CMK (cell line): Measurements from ENCODE around the gene SHE.
A peak's percentile ranks its signal among the peaks of the same experiment; 100 is the strongest.
"Not testable (repeated sequence)": the region's sequence is repeated elsewhere in the genome, so short reads cannot be mapped to it uniquely, and the experiment has no call there.

Experiments
- DNase-seq: peaks from one replicate; pipeline ENCODE4 v3.0.0-alpha.2; 2010; ENCODE audit warnings: low read depth

Gene SHE

DNA sequence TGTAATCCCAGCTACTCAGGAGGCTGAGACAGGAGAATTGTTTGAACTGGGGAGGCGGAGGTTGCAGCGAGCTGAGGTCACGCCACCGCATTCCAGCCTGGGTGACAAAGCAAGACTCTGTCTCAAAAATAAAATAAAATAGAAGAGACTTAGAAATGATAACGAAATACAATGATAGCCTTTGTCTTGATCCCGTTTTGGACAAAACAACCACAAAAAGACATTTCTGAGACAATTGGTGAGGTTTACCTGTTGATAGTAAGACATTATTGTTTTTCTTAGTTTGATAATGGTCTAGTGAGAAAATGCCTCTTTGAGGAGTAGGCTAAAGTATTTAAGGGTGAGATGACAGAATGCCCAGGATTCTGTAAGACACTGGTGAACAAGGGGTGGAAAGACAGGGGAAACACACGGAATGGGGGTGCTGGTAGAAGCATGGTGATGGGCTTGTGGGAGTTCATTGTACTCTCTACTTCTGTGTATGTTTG lies 11.9 kb upstream of the SHE start:
- DNase-seq, result no peak

DNA sequence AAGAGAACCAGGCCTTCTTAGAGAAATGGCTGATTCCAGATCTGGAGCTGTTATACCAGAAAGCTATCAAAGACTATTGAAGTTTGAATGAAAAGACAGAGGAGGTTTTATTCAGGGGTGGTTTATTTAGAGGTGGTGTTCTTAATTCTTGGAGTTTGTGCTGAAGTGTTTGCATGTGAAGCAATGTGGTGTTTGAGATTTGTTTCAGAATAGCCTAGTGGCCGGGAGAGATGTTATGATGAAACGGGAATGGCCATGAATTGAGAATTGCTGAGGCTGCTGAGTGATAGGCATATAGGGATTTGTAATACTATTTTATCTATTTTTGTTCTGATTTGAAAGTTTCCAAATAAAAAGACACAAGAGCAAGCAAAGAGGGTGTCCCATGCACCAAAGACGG lies 10.5 kb upstream of the SHE start:
- no peak for DNase-seq

GRCh38 chr1:154503898-154504297 lies 1.7 kb upstream of the SHE start:
- no peak for DNase-seq

DNA sequence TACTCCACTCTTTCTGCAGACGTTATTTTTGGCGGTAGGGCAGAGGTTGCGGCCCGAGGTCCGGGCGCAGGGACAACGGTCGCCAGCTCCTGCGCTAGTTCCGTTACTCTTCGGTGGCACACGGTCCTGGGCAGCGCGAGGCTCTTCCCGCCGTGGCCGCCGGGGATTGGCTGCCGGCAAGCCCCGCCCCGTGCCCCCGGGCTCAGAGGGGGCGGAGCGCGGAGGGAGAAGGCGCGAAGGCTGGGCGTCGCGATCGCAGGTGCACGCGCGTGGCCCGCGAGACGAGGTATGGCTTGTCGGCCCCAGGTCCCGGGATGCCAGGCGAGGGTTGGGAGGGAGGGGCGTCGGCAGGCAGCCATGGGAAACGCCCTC lies 518 bp upstream of the SHE start:
- DNase-seq, result no peak

GRCh38 chr1:154501423-154502065 lies 668 bp downstream of the SHE start:
- DNase-seq, result no peak

DNA sequence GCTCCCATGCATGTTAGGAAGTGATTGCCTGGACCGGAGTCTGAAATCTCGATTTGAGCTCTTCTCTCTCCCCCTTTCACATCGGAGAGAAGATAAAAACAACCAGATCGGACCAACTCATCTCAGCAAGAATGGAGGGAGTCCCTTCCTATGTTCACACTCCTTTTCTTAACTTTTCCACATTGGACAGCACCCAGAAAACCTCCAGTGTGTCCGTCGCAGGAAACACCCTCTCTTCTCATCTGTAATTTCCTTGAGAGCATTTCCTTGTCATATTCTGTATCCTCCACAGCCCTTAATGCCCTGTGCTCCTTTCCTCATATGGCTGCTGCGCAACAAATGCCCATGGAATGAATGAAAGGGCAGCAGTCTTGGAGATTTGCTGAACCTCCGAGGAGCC lies 1.7 kb downstream of the SHE start:
- no peak for DNase-seq

DNA sequence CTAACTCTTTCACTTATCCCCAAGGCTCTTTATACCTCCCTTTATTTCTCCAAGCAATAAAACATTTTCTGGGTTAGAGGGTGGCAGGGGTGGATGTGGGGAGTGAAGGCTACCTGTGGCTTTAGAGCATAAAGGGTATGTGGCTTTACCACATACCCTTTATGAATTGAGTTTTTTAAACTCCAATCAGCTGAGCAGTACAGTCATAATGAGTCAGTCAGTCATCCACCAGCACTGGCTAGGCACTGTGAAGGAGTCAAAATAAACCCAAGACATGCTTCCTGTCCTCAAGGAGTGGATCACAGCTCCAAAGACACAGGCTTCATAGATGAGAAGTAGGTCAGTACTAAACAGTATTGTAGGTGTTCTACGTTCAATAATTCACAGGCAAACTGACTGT lies 2.8 kb downstream of the SHE start:
- no peak for DNase-seq

GRCh38 chr1:154497026-154497806 lies 5.0 kb downstream of the SHE start:
- DNase-seq, result peak; percentile 81

DNA sequence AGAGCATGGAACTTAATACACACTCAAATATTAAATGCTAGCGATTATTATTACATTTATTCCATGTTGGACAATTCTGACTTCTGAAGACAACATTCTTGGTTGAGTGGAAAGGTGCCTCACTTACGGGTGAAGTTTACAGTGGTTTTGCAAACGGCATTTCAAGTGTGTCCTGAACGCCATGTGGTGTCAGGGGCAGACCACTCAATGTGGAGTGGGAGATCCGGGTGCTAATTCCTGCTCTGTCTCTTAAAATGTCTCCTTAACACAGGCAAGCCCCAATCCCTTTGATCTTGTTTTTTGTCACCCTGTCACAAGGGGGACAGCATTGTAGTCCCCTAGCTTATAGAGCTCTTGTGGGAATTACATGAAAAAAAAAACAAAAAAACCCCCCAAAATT lies 5.8 kb downstream of the SHE start:
- DNase-seq, result no peak

DNA sequence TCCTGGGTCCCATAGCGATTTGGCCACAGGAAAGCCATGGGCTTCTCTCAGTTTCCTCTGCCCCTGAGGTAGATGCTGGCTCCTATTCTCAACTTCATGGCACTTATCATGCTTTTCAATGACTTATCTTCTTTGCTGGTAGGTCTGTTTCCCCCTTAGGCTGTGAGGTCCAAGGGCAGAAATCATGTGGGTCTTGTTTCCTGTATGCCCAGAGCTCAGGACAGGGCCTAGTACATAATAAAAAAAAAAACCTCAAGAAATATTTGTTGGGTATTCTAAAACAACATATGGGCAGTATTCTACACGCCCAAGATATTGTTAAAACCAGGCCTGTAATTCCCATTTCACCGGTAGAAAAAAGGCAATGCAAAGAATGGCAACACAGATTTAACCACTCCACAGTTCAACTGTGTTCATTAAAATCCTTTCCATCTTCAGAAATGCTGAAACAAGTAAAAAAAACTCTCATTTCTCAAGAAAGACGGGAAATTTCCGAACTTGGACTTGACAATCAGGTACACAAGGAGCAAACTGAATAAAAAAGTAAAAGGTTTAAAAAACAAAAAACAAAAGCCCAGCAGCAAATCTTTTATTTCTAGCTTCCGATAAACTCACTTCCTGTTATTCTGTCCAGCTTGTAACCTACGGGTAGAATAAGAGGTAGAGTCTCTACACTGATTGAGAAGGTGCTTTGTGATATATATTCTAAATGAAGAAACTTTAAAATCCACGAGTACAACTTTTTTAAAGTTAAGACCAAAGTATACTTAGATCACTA lies 6.5 kb downstream of the SHE start:
- DNase-seq, result no peak

GRCh38 chr1:154493276-154493675 lies 8.9 kb downstream of the SHE start:
- DNase-seq, result peak; percentile 21

GRCh38 chr1:154492115-154492514 lies 10.1 kb downstream of the SHE start:
- no peak for DNase-seq

DNA sequence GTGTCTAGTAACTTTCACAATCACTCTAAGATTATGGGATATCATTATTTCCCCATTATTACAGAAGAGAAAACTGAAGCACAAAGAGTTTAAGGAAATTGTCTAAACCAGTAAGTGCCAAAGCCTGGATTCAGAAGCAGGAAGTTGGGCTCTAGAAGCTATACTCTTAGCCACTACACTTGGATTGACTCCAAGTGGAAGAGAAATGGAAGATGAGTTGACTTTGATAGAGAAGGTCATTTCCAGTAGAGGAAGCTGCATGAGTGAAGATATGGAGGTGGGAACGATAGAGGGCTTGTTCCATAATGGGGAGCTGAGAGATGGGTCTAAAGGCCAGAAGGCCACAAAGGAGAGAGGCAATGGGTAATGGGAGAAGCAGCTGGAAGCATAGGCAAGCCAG lies 11.9 kb downstream of the SHE start:
- peak; percentile 69 for DNase-seq

DNA sequence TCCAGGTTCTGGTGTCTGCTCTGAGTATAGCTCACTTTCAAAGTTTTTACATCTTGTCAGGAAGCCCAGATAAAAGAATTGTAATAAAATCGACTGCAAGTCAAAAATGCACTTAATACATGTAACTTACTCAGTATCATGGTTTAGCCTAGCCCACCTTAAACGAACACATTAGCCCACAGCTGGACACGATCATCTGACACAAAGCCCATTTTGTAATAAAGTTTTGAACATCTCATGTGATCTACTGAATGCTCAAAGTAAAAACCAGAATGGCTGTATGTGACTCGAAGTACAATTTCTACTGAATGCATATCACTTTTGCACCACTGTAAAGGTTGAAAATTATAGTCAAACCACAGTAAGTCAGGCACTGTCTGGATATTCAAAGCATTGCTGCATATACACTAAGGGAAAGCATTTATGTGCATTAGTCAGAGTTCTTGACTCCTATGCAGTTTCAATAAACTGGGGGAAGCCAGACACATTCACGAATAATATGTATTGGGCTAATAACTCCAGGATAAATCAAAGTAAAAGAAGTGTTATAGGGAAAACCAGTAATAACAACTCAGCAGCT lies 12.4 kb downstream of the SHE start:
- DNase-seq, result no peak

GRCh38 chr1:154488922-154489321 lies 13.3 kb downstream of the SHE start:
- no peak for DNase-seq

DNA sequence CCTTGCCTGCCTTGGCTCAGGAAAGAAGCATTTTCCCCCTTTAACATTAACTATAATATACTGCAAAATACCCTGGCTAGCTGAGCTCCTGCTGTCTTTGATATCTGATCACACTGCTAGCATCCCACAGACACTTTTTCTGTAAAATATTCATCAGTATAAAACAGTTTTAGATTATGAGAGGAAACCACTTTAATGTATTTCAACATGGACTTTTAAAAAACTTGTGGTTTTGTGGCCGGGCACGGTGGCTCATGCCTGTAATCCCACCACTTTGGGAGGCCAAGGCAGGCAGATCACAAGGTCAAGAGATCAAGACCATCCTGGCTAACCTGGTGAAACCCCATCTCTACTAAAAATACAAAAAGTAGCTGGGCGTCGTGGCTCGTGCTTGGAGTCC lies 15.5 kb downstream of the SHE start:
- not testable (repeated sequence) for DNase-seq

- DNase-seq, result no peak
Measured at GRCh38 chr1:154485910-154486496, 16.2 kb downstream of the SHE start.

DNA sequence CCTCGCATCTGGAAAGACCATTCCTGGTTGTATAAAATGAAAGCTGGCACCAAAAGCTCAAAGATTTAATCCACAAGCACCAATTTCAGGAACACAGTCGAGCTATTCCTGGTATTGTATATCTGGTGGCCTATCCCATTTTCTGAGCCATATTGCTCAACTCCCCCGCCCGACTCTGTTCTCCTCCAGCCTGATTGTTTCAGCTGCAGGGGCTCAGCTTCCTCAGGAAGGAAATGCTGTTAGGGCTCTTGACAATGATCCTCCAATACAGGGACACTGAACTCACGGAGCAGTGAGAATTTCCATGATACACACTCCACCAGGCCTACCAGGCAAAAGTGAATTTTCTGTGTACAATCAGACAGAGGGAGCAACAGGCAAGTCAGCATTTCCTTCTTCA lies 17.1 kb downstream of the SHE start:
- no peak for DNase-seq

DNA sequence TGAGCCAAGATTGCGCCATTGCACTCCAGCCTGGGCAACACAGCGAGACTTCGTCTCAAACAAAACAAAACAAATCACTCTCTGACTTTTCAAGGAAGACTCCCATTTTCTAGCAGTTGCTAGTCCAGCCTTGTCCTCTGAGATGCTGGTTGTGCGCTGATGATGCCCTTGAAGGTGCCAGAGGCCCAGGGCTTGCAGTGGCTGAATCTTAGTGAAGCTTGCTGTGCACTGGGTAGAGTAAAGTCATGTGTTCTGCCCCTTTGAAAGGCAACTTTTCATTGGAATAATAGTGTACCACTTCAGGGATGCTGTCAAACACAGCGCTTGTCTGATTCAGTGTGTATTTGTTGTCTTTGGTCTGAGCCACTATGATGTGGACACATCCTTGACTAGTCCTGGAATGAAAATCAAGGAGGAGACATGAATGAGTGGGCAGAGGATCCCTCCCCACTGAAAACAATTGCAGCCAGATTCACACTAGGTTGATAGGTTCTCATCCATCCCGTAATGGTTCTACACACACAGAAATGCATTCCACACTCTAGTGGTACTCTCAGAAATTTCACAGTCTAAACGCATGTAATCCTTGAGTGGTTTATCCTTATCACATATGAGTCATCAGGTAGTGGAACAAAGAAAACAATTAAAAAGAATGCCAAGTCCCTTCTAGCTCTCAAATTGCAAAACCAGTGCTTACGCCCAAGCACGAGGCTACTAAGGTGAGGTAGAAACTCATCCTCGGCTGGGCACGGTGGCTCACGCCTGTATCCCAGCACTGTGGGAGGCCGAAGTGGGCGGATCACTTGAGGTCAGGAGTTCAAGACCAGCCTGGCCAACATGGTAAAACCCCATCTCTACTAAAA lies 18.0 kb downstream of the SHE start:
- DNase-seq, result no peak

DNA sequence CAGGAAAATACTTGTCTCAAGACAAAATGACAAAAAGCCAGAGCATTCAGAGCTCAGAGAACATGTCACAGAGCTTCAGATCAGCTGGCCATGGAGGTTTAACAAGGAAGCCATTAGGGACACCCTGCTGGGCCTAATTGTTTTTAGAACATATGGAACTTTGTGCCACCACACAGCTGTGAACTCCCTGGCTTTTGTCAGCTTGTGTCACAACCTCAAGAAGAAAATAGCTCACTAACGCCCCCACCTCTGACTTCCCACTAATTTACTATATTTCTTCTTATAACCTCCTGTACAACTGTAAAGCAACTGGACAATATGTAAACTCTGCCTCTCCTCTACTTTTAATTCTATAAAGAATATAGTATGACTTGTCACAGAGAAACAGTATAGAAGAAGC lies 21.2 kb downstream of the SHE start:
- DNase-seq, result no peak

DNA sequence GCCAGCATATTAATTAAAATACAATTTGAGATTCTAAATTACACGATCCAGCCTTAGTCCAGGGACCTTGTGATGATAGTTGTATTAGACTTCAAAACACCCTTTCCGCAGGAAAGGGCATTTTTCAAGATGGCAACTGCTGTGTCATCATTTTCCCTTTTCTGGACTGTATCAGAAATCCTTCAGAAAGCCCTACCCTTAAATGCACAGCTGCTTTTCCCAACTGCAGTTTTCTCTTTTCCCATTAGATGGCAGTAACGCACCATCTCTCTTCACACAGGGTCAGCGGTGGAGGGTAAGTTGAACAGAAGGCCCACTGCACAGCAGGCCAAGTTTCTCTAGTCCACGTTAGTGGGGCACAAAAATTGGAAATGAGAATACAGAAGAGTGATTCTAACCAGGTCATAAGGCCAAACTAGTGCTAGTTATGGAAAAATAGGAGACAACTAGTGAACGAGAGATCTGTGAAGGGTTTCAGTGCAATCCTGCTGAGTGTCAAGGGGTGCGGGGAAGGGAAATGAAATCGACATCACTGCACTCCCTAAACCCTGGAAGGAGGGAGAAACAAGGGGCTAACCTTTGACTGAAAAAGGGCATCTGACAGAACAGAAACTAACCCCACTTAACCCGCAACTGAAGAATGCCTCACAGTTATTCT lies 22.3 kb downstream of the SHE start:
- peak; percentile 66 for DNase-seq
